ENCODE measurements around the gene AP5M1.

AP5M1 gene

GRCh38 chr14:57261604-57262003, 7.2 kb upstream of the AP5M1 start:
- no peaks in the 10 kb centered on the region for H3K4me1 ChIP-seq
- no peak for DNase-seq (ENCODE audit: low spot score in 2 of 2)
- no peak overlapping the region for H3K4me3 ChIP-seq
- in situ Hi-C loops (cut with MboI; ENCODE audit: low sequenced_read_pairs) = no loop called here
- H3K27me3 ChIP-seq (ENCODE audit: low read depth) = no peaks in the 10 kb centered on the region
- H3K36me3 ChIP-seq (replicated peaks) = no peaks in the 10 kb centered on the region
- H3K9me3 ChIP-seq = no peaks in the 10 kb centered on the region

- peaks cover 4% of the 10 kb centered on the region; the same call in 1 of the 2 replicates for H3K4me1 ChIP-seq
- no peaks in the 10 kb centered on the region for H3K27me3 ChIP-seq (ENCODE audit: low read depth)
- H3K9me3 ChIP-seq = no peaks in the 10 kb centered on the region
- no peak for DNase-seq (ENCODE audit: low spot score in 2 of 2)
- no peaks in the 10 kb centered on the region for H3K36me3 ChIP-seq (replicated peaks)
- no peak overlapping the region for H3K4me3 ChIP-seq
- in situ Hi-C loops (cut with MboI; ENCODE audit: low sequenced_read_pairs) = no loop called here
Observed at GRCh38 chr14:57262117-57262516, 6.7 kb upstream of the AP5M1 start.

GRCh38 chr14:57266065-57266464, 2.7 kb upstream of the AP5M1 start:
- Histone ChIP-seq H3K9me3 (no peaks in the 10 kb centered on the region), H3K27me3 (ENCODE audit: low read depth) (no peaks in the 10 kb centered on the region), H3K4me3 (no peak overlapping the region), H3K36me3 (replicated peaks) (no peaks in the 10 kb centered on the region), H3K4me1 (peaks cover 14% of the 10 kb centered on the region)
- in situ Hi-C loops (cut with MboI; ENCODE audit: low sequenced_read_pairs) = no loop called here
- no peak for DNase-seq (ENCODE audit: low spot score in 2 of 2)

- Histone ChIP-seq H3K4me1 (peaks cover 6% of the 10 kb centered on the region; the same call in 1 of the 2 replicates), H3K36me3 (replicated peaks) (peaks cover 9% of the 10 kb centered on the region)
- in situ Hi-C loops (cut with MboI; ENCODE audit: low sequenced_read_pairs) = no loop called here
Observed at GRCh38 chr14:57273236-57273635, 4.5 kb downstream of the AP5M1 start.

GRCh38 chr14:57274551-57274950, 5.8 kb downstream of the AP5M1 start:
- in situ Hi-C loops (cut with MboI; ENCODE audit: low sequenced_read_pairs) = no loop called here
- Histone ChIP-seq H3K9me3 (no peaks in the 10 kb centered on the region), H3K4me1 (peaks cover 6% of the 10 kb centered on the region; the same call in 1 of the 2 replicates), H3K27me3 (ENCODE audit: low read depth) (no peaks in the 10 kb centered on the region), H3K4me3 (no peak overlapping the region), H3K36me3 (replicated peaks) (peaks cover 9% of the 10 kb centered on the region)
- no peak for DNase-seq (ENCODE audit: low spot score in 2 of 2)

More at GRCh38 chr14:57273236-57273635, 4.5 kb downstream of the AP5M1 start:
- no peak overlapping the region for H3K4me3 ChIP-seq
- H3K27me3 ChIP-seq (ENCODE audit: low read depth) = no peaks in the 10 kb centered on the region
- DNase-seq (ENCODE audit: low spot score in 2 of 2) = no peak
- no peaks in the 10 kb centered on the region for H3K9me3 ChIP-seq

- in situ Hi-C loops (cut with MboI; ENCODE audit: low sequenced_read_pairs) = no loop called here
- H3K4me1 ChIP-seq = peaks cover 4% of the 10 kb centered on the region; the same call in 1 of the 2 replicates
- DNase-seq (ENCODE audit: low spot score in 2 of 2) = no peak
Observed at GRCh38 chr14:57275023-57275664, 6.4 kb downstream of the AP5M1 start.

GRCh38 chr14:57277062-57277461, 8.3 kb downstream of the AP5M1 start:
- Histone ChIP-seq H3K9me3 (no peaks in the 10 kb centered on the region), H3K4me3 (no peak overlapping the region), H3K4me1 (no peaks in the 10 kb centered on the region), H3K36me3 (replicated peaks) (peaks cover 9% of the 10 kb centered on the region), H3K27me3 (ENCODE audit: low read depth) (no peaks in the 10 kb centered on the region)
- in situ Hi-C loops (cut with MboI; ENCODE audit: low sequenced_read_pairs) = no loop called here
- no peak for DNase-seq (ENCODE audit: low spot score in 2 of 2)

More at GRCh38 chr14:57275023-57275664, 6.4 kb downstream of the AP5M1 start:
- no peaks in the 10 kb centered on the region for H3K27me3 ChIP-seq (ENCODE audit: low read depth)
- H3K4me3 ChIP-seq = no peak overlapping the region
- peaks cover 9% of the 10 kb centered on the region for H3K36me3 ChIP-seq (replicated peaks)
- no peaks in the 10 kb centered on the region for H3K9me3 ChIP-seq

DNA sequence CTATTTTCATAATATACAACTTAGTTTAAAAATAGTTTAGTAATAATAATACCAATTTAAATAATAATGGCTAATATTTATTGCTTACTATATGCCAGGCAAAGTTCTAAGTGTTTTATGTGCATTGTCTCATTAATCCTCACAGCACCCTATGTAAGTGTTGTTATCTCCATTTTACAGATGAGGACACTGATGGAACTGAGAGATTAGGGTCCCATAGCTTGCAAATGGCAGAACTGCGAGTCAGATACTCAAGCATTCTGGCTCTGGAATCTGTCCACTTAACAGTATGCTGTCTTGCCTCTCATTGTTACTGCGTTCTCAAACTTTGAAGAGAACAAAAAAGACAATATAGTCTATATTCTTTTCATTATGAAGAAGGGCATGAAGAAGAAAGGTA, 19.0 kb downstream of the AP5M1 start:
- Histone ChIP-seq H3K9me3 (no peaks in the 10 kb centered on the region), H3K36me3 (replicated peaks) (peaks cover 14% of the 10 kb centered on the region), H3K27me3 (ENCODE audit: low read depth) (no peaks in the 10 kb centered on the region), H3K4me3 (no peak overlapping the region), H3K4me1 (peaks cover 19% of the 10 kb centered on the region)
- in situ Hi-C loops (cut with MboI; ENCODE audit: low sequenced_read_pairs) = no loop called here
- DNase-seq (ENCODE audit: low spot score in 2 of 2) = no peak

- Histone ChIP-seq H3K4me1 (peaks cover 24% of the 10 kb centered on the region), H3K36me3 (replicated peaks) (peaks cover 9% of the 10 kb centered on the region; the same call in 1 of the 2 replicates), H3K27me3 (ENCODE audit: low read depth) (no peaks in the 10 kb centered on the region), H3K4me3 (no peak overlapping the region), H3K9me3 (no peaks in the 10 kb centered on the region)
- in situ Hi-C loops (cut with MboI; ENCODE audit: low sequenced_read_pairs) = no loop called here
- peak in 1 of 2 experiments; percentile 41 for DNase-seq (ENCODE audit: low spot score in 2 of 2)
Observed at GRCh38 chr14:57290751-57291150, 22.0 kb downstream of the AP5M1 start.

- in situ Hi-C loops (cut with MboI; ENCODE audit: low sequenced_read_pairs) = no loop called here
- peaks cover 24% of the 10 kb centered on the region for H3K4me1 ChIP-seq
- peak in 1 of 2 experiments; percentile 88 for DNase-seq (ENCODE audit: low spot score in 2 of 2)
- H3K4me3 ChIP-seq = no peak overlapping the region
- H3K9me3 ChIP-seq = no peaks in the 10 kb centered on the region
- no peaks in the 10 kb centered on the region for H3K27me3 ChIP-seq (ENCODE audit: low read depth)
- peaks cover 5% of the 10 kb centered on the region; the same call in 1 of the 2 replicates for H3K36me3 ChIP-seq (replicated peaks)
Observed at GRCh38 chr14:57291692-57292647, 23.2 kb downstream of the AP5M1 start.

DNA sequence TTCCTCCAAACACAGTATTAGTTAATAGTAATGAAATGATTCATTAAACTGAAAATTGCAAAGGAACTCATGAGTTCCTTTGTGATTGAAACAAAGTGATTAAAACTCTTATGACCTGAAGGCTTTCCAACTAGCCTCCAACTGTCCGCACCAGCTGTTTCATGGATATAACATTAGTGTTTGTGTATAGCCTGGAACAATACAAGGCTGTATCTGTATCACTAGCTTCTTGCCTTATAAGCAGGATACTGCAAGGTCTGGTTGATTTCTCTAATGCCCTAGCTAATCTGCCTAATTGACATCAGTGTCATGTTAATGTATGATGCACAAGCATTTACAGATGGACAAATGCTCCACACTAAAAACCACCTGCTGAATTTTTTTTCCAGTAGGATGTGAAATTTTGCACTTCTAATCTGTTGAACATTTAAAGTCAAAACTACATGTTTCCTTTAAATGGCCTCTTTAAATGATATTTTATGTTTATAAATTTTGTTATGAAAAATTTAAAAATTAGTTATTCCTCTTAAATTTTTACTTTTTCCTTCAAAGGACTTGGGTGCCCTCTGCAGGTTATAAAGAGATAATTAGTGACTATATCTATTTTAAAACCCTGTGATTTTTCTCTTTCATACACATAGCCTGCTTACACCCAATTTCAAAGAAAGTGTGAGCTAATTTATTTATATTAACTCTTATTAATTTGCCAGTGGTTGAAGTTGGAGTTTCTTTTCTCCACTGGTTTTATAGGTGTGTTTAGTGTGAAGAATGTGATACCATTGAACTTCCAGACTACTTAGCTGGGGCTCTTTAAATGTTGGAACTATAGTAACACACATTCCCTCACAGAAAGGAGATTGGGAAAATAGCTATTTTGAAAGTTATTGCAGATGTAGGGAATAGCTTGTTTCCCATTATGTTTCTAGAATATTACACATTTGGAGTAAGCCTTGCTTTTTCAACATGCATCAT, 25.4 kb downstream of the AP5M1 start:
- no peak overlapping the region for H3K4me3 ChIP-seq
- peaks cover 24% of the 10 kb centered on the region for H3K4me1 ChIP-seq
- H3K9me3 ChIP-seq = no peaks in the 10 kb centered on the region
- no peaks in the 10 kb centered on the region for H3K36me3 ChIP-seq (replicated peaks)
- peak in 1 of 2 experiments; percentile 28 for DNase-seq (ENCODE audit: low spot score in 2 of 2)
- in situ Hi-C loops (cut with MboI; ENCODE audit: low sequenced_read_pairs) = no loop called here
- no peaks in the 10 kb centered on the region for H3K27me3 ChIP-seq (ENCODE audit: low read depth)

GRCh38 chr14:57295239-57295638, 26.5 kb downstream of the AP5M1 start:
- no peaks in the 10 kb centered on the region for H3K9me3 ChIP-seq
- no peak overlapping the region for H3K4me3 ChIP-seq
- H3K36me3 ChIP-seq (replicated peaks) = no peaks in the 10 kb centered on the region
- in situ Hi-C loops (cut with MboI; ENCODE audit: low sequenced_read_pairs) = no loop called here
- H3K27me3 ChIP-seq (ENCODE audit: low read depth) = no peaks in the 10 kb centered on the region
- peaks cover 24% of the 10 kb centered on the region for H3K4me1 ChIP-seq
- no peak for DNase-seq (ENCODE audit: low spot score in 2 of 2)

DNA sequence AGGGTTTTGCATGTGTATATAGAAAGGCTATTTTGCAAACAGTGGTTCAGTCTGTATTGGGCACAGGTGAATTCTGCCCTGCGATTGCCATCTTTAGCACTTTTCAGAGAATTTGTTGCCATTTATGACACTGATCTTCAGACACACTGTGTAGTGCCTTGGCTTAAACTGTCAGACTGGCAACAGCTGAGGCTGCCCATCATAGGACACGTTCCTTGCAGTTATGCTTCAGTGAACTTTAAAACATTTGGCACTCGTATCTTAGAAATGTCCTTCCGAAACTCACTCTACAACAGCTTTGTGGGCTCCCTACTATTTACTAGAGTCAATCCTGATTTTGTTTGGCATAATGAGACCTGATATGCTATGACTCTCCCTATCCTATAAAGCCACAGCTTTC, 29.1 kb downstream of the AP5M1 start:
- in situ Hi-C loops (cut with MboI; ENCODE audit: low sequenced_read_pairs) = no loop called here
- Histone ChIP-seq H3K27me3 (ENCODE audit: low read depth) (no peaks in the 10 kb centered on the region), H3K4me1 (peaks cover 5% of the 10 kb centered on the region), H3K36me3 (replicated peaks) (no peaks in the 10 kb centered on the region), H3K4me3 (no peak overlapping the region), H3K9me3 (no peaks in the 10 kb centered on the region)
- DNase-seq (ENCODE audit: low spot score in 2 of 2) = no peak
